Measurements from ENCODE around the gene BCAT1.

Gene BCAT1

GRCh38 chr12:24764712-24765111, 184.2 kb downstream of the BCAT1 start:
- H3K4me3 ChIP-seq (ENCODE audit: low read depth, low read length): no peak overlapping the region
- TF ChIP-seq CTCF (IDR thresholded peaks at IDR 0.05; ENCODE audit: low read depth, low read length): no peak

GRCh38 chr12:24760606-24761378, 188.1 kb downstream of the BCAT1 start:
- TF ChIP-seq CTCF (IDR thresholded peaks at IDR 0.05; ENCODE audit: low read depth, low read length): no peak
- no peak overlapping the region for H3K4me3 ChIP-seq (ENCODE audit: low read depth, low read length)

- H3K4me3 ChIP-seq (ENCODE audit: low read depth, low read length): no peak overlapping the region
- TF ChIP-seq CTCF (IDR thresholded peaks at IDR 0.05; ENCODE audit: low read depth, low read length): no peak
Measured at GRCh38 chr12:24760162-24760561, 188.7 kb downstream of the BCAT1 start.

All from WI38 (cell line).